Adipocyte (in vitro differentiated cells): ENCODE data around the gene HNF4A.

Experiments
- DNase-seq: peaks from one replicate; pipeline ENCODE4 v3.0.0-alpha.2; 2015; ENCODE audit warnings: low read depth
- H3K27me3 ChIP-seq: replicated peaks from 2 replicates; pipeline ENCODE4 v1.7.0; 2013; ENCODE audit warnings: mild to moderate bottlenecking, low read length, moderate library complexity; ENCODE audit not compliant: control insufficient read depth, insufficient read depth
- H3K36me3 ChIP-seq: 2 replicates; pipeline ENCODE4 v1.7.0; 2013; ENCODE audit warnings: low read length, mild to moderate bottlenecking, moderate library complexity; ENCODE audit not compliant: control insufficient read depth, insufficient read depth, severe bottlenecking
- H3K4me1 ChIP-seq: 2 replicates; pipeline ENCODE4 v1.7.0; 2013; ENCODE audit warnings: mild to moderate bottlenecking, low read length, moderate library complexity; ENCODE audit not compliant: control insufficient read depth, insufficient read depth
- H3K4me3 ChIP-seq: 2 replicates; pipeline ENCODE4 v1.7.0; 2013; ENCODE audit warnings: mild to moderate bottlenecking, low read length, moderate library complexity
- H3K9ac ChIP-seq: 2 replicates; pipeline ENCODE4 v1.7.0; 2013; ENCODE audit warnings: mild to moderate bottlenecking, low read length, moderate library complexity
- H3K9me3 ChIP-seq: 2 replicates; pipeline ENCODE4 v1.7.0; 2013; ENCODE audit warnings: mild to moderate bottlenecking, low read length, moderate library complexity; ENCODE audit not compliant: control insufficient read depth

Gene HNF4A

DNA sequence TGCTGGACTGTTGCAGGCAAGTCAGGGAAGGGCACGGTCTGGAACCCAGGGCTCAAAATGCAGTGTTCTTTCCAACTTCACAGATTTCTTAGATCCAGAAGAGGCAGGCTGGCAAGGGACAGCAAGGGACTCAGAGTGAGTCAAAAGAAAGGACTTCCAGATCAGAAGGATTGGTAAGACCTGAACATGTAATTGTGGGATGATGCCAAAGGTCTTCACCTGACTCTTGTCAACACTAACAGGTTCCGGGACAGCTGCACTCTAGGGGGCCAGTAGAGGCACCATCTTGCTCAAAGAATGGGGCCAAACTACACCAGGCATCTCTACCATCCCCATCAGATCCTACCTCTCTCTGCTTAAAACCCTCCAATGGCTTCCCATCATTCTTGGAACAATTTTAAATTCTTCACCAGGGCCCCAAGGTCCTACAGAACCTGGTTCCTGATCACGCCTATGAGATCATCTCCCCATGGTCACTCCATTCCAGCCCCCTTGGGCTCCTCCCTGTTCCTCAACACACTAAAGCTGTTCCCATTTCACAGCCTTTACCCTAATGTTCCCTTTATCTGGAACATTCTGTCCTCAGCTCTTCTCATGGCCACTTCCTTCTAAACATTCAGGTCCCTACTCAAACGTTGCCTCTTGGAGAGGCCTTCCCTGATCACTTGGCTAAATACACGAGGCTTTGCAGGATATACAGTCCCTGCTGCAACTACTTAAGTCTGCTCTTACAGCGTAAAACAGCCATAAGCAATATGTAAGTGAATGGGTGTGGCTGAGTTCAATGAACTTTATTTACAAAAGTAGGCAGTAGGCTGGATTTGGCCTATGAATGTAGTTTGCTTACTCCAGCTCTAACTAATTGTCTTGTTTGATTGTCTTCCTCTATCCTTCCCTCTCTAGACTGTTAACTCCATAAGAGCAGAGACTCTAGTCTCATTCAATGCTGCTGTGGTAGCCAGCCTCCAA lies 90.5 kb downstream of the HNF4A start:
- DNase-seq, result no peak
- Histone ChIP-seq H3K9ac (no peak overlapping the region), H3K9me3 (peaks cover 4% of the 10 kb centered on the region), H3K4me3 (no peak overlapping the region), H3K27me3 (peaks cover 28% of the 10 kb centered on the region), H3K36me3 (no peaks in the 10 kb centered on the region), H3K4me1 (peaks cover 17% of the 10 kb centered on the region)

- no peak overlapping the region for H3K9ac ChIP-seq
- peaks cover 31% of the 10 kb centered on the region for H3K27me3 ChIP-seq
- H3K4me1 ChIP-seq, result peaks cover 6% of the 10 kb centered on the region
- no peak for DNase-seq
- no peak overlapping the region for H3K4me3 ChIP-seq
- H3K9me3 ChIP-seq, result peaks cover 4% of the 10 kb centered on the region
- no peaks in the 10 kb centered on the region for H3K36me3 ChIP-seq
Measured at GRCh38 chr20:44447827-44448419, 92.4 kb downstream of the HNF4A start.

- Histone ChIP-seq H3K9me3 (peaks cover 4% of the 10 kb centered on the region), H3K36me3 (no peaks in the 10 kb centered on the region), H3K4me1 (no peaks in the 10 kb centered on the region), H3K4me3 (no peak overlapping the region), H3K27me3 (peaks cover 31% of the 10 kb centered on the region), H3K9ac (no peak overlapping the region)
- no peak for DNase-seq
Measured at GRCh38 chr20:44448753-44449546, 93.5 kb downstream of the HNF4A start.

DNA sequence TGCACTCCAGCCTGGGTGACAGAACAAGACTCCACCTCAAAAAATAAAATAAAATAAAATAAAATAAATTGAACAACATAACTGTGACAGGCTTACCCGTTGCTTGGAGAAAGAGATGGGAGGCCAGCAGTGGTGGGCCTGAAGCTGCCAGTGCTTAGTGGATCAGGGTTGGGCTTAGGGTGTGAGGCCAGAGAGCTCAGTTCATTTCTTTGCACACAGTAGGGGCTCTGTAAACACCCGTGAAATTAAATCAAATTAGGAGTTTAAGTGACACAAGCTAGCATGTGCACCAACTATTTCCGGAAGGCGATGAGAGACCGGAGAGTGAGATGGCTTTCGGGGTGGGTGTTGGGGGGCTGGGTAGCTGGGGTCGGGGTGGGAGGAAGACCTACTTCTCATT lies 94.4 kb downstream of the HNF4A start:
- Histone ChIP-seq H3K36me3 (no peaks in the 10 kb centered on the region), H3K27me3 (peaks cover 31% of the 10 kb centered on the region), H3K9me3 (peaks cover 4% of the 10 kb centered on the region), H3K4me3 (no peak overlapping the region), H3K9ac (no peak overlapping the region), H3K4me1 (no peaks in the 10 kb centered on the region)
- no peak for DNase-seq

- Histone ChIP-seq H3K27me3 (peaks cover 31% of the 10 kb centered on the region), H3K4me3 (no peak overlapping the region), H3K36me3 (no peaks in the 10 kb centered on the region), H3K9ac (no peak overlapping the region), H3K4me1 (no peaks in the 10 kb centered on the region), H3K9me3 (peaks cover 4% of the 10 kb centered on the region)
- no peak for DNase-seq
Measured at GRCh38 chr20:44450281-44450889, 94.9 kb downstream of the HNF4A start.

GRCh38 chr20:44450903-44451450 lies 95.5 kb downstream of the HNF4A start:
- DNase-seq, result no peak
- Histone ChIP-seq H3K9ac (no peak overlapping the region), H3K9me3 (peaks cover 4% of the 10 kb centered on the region), H3K27me3 (peaks cover 26% of the 10 kb centered on the region), H3K4me3 (no peak overlapping the region), H3K36me3 (no peaks in the 10 kb centered on the region), H3K4me1 (no peaks in the 10 kb centered on the region)

- no peak for DNase-seq
- H3K9ac ChIP-seq, result no peak overlapping the region
- no peaks in the 10 kb centered on the region for H3K9me3 ChIP-seq
- H3K36me3 ChIP-seq, result no peaks in the 10 kb centered on the region
- no peaks in the 10 kb centered on the region for H3K4me1 ChIP-seq
- no peak overlapping the region for H3K4me3 ChIP-seq
- peaks cover 18% of the 10 kb centered on the region for H3K27me3 ChIP-seq
Measured at GRCh38 chr20:44454306-44454963, 98.9 kb downstream of the HNF4A start.

GRCh38 chr20:44455126-44455525 lies 99.6 kb downstream of the HNF4A start:
- no peaks in the 10 kb centered on the region for H3K9me3 ChIP-seq
- DNase-seq, result no peak
- no peak overlapping the region for H3K9ac ChIP-seq
- no peaks in the 10 kb centered on the region for H3K36me3 ChIP-seq
- H3K4me3 ChIP-seq, result no peak overlapping the region
- H3K4me1 ChIP-seq, result no peaks in the 10 kb centered on the region
- peaks cover 17% of the 10 kb centered on the region for H3K27me3 ChIP-seq

- DNase-seq, result no peak
- Histone ChIP-seq H3K9ac (no peak overlapping the region), H3K9me3 (no peaks in the 10 kb centered on the region), H3K4me3 (no peak overlapping the region), H3K4me1 (peaks cover 6% of the 10 kb centered on the region), H3K27me3 (peaks cover 8% of the 10 kb centered on the region), H3K36me3 (no peaks in the 10 kb centered on the region)
Measured at GRCh38 chr20:44456611-44457010, 101.1 kb downstream of the HNF4A start.

DNA sequence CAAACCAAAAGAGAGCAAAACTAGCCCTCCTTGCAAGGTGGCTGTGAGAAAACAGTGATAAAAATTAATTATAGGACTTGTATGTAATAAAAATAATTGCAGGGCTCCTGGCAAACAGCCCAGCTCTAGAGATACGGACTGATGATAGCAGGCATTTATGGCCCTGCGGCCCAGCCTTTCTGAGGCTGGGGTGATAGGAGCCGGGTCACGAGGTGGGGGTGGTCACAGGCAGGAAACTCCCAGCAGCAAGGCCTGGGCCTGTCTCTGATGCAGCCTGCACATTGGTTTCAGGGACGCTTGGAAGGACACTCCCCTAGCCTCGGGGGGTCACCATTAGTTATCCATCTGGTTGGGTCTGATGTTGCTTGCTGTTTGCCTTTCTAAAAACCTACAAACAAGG lies 101.5 kb downstream of the HNF4A start:
- no peaks in the 10 kb centered on the region for H3K9me3 ChIP-seq

More for the DNA sequence above, 101.5 kb downstream of the HNF4A start:
- Histone ChIP-seq H3K4me1 (peaks cover 6% of the 10 kb centered on the region), H3K36me3 (no peaks in the 10 kb centered on the region), H3K9ac (no peak overlapping the region), H3K27me3 (peaks cover 5% of the 10 kb centered on the region), H3K4me3 (no peak overlapping the region)
- DNase-seq, result no peak
